Neuron (in vitro differentiated cells): Measurements from ENCODE around the gene CNPPD1.

Experiments used
- H2AFZ ChIP-seq: one replicate; pipeline ENCODE4 v1.6.1; 2013; ENCODE audit warnings: low read depth, mild to moderate bottlenecking, inconsistent platforms, low read length, moderate library complexity
- H3K27me3 ChIP-seq: one replicate; pipeline ENCODE4 v1.6.1; 2013; ENCODE audit warnings: low read length; ENCODE audit not compliant: insufficient read depth
- H3K36me3 ChIP-seq: one replicate; pipeline ENCODE4 v1.6.1; 2013; ENCODE audit warnings: low read length; ENCODE audit not compliant: insufficient read depth
- H3K4me1 ChIP-seq: one replicate; pipeline ENCODE4 v1.6.1; 2013; ENCODE audit warnings: low read length; ENCODE audit not compliant: insufficient read depth
- H3K4me3 ChIP-seq: 2 replicates; pipeline ENCODE4 v1.5.1; 2013; ENCODE audit warnings: mild to moderate bottlenecking, low read length, moderate library complexity
- H3K9me3 ChIP-seq: one replicate; pipeline ENCODE4 v1.6.1; 2013; ENCODE audit warnings: low read length

The CNPPD1 gene

GRCh38 chr2:219214141-219214540, 37.4 kb upstream of the CNPPD1 start:
- Histone ChIP-seq H3K9me3 (no peaks in the 10 kb centered on the region), H2AFZ (no peak overlapping the region), H3K27me3 (no peaks in the 10 kb centered on the region), H3K4me1 (peaks cover 14% of the 10 kb centered on the region), H3K4me3 (no peak overlapping the region), H3K36me3 (peaks cover 40% of the 10 kb centered on the region)

- Histone ChIP-seq H3K4me1 (peaks cover 12% of the 10 kb centered on the region), H3K9me3 (no peaks in the 10 kb centered on the region), H3K4me3 (no peak overlapping the region), H3K36me3 (peaks cover 46% of the 10 kb centered on the region), H2AFZ (no peak overlapping the region), H3K27me3 (no peaks in the 10 kb centered on the region)
Measured at GRCh38 chr2:219213486-219214071, 36.9 kb upstream of the CNPPD1 start.

- Histone ChIP-seq H3K4me1 (peaks cover 9% of the 10 kb centered on the region), H2AFZ (no peak overlapping the region), H3K9me3 (no peaks in the 10 kb centered on the region), H3K4me3 (no peak overlapping the region), H3K27me3 (no peaks in the 10 kb centered on the region), H3K36me3 (peaks cover 48% of the 10 kb centered on the region)
Measured at GRCh38 chr2:219213026-219213415, 36.3 kb upstream of the CNPPD1 start.

- Histone ChIP-seq H3K9me3 (no peaks in the 10 kb centered on the region), H3K4me3 (no peak overlapping the region), H3K36me3 (peaks cover 48% of the 10 kb centered on the region), H3K27me3 (no peaks in the 10 kb centered on the region), H3K4me1 (peaks cover 8% of the 10 kb centered on the region), H2AFZ (no peak overlapping the region)
Measured at GRCh38 chr2:219210886-219211362, 34.2 kb upstream of the CNPPD1 start.

- Histone ChIP-seq H2AFZ (no peak overlapping the region), H3K4me1 (peaks cover 8% of the 10 kb centered on the region), H3K9me3 (no peaks in the 10 kb centered on the region), H3K27me3 (no peaks in the 10 kb centered on the region), H3K36me3 (peaks cover 48% of the 10 kb centered on the region), H3K4me3 (no peak overlapping the region)
Measured at GRCh38 chr2:219210196-219210885, 33.6 kb upstream of the CNPPD1 start.

GRCh38 chr2:219209236-219210195, 32.8 kb upstream of the CNPPD1 start:
- no peaks in the 10 kb centered on the region for H3K27me3 ChIP-seq
- peaks cover 40% of the 10 kb centered on the region for H3K36me3 ChIP-seq
- no peaks in the 10 kb centered on the region for H3K9me3 ChIP-seq
- H2AFZ ChIP-seq = no peak overlapping the region
- peaks cover 8% of the 10 kb centered on the region for H3K4me1 ChIP-seq
- H3K4me3 ChIP-seq = no peak overlapping the region

GRCh38 chr2:219207884-219208740, 31.4 kb upstream of the CNPPD1 start:
- no peak overlapping the region for H2AFZ ChIP-seq
- no peaks in the 10 kb centered on the region for H3K27me3 ChIP-seq
- no peaks in the 10 kb centered on the region for H3K9me3 ChIP-seq
- no peak overlapping the region for H3K4me3 ChIP-seq
- peaks cover 8% of the 10 kb centered on the region for H3K4me1 ChIP-seq
- peaks cover 26% of the 10 kb centered on the region for H3K36me3 ChIP-seq

- Histone ChIP-seq H3K27me3 (no peaks in the 10 kb centered on the region), H3K4me1 (peaks cover 8% of the 10 kb centered on the region), H2AFZ (no peak overlapping the region)
Measured at GRCh38 chr2:219207134-219207883, 30.6 kb upstream of the CNPPD1 start.

GRCh38 chr2:219206328-219207133, 29.8 kb upstream of the CNPPD1 start, which contains the start of gene ZFAND2B:
Gene ZFAND2B, plus strand, starts transcription at chr2:219206782. Its CDS starts 206 bp downstream, at chr2:219206988.
- Histone ChIP-seq H3K27me3 (no peaks in the 10 kb centered on the region), H3K4me1 (peaks cover 8% of the 10 kb centered on the region), H2AFZ (peak within 1 kb of the TSS; percentile 42), H3K36me3 (peaks cover 19% of the 10 kb centered on the region), H3K4me3 (peak within 1 kb of the TSS; percentile 56), H3K9me3 (no peaks in the 10 kb centered on the region)

More at GRCh38 chr2:219207134-219207883, 30.6 kb upstream of the CNPPD1 start:
- peak overlapping the region; percentile 56 for H3K4me3 ChIP-seq
- H3K9me3 ChIP-seq = no peaks in the 10 kb centered on the region
- H3K36me3 ChIP-seq = peaks cover 21% of the 10 kb centered on the region

- no peaks in the 10 kb centered on the region for H3K9me3 ChIP-seq
- H3K4me3 ChIP-seq = peak overlapping the region; percentile 56
- peaks cover 8% of the 10 kb centered on the region for H3K4me1 ChIP-seq
- H3K36me3 ChIP-seq = peaks cover 16% of the 10 kb centered on the region
- H3K27me3 ChIP-seq = no peaks in the 10 kb centered on the region
- peak overlapping the region; percentile 42 for H2AFZ ChIP-seq
Measured at GRCh38 chr2:219205981-219206327, 29.2 kb upstream of the CNPPD1 start.

GRCh38 chr2:219205165-219205538, 28.4 kb upstream of the CNPPD1 start:
- Histone ChIP-seq H3K36me3 (peaks cover 14% of the 10 kb centered on the region), H3K4me3 (no peak overlapping the region), H3K4me1 (peaks cover 8% of the 10 kb centered on the region), H2AFZ (no peak overlapping the region), H3K27me3 (no peaks in the 10 kb centered on the region), H3K9me3 (no peaks in the 10 kb centered on the region)
